Mucosa of descending colon (tissue), 3 donors: ENCODE measurements around the gene FRG2B. TPM values are rescaled to one million over a fixed set of nuclear protein-coding genes. Genes with fewer than 3 reads are reported as not detected.
"Not testable (repeated sequence)": the region's sequence is repeated elsewhere in the genome, so short reads cannot be mapped to it uniquely, and the experiment has no call there.

ENCODE experiments used
- ATAC-seq: fragments of 200-7000 bp; cut with Tn5 transposase; one replicate; pipeline ENCODE4 v1.9.1; 2020; ENCODE audit warnings: mild to moderate bottlenecking, moderate library complexity
- DNase-seq, 3 donors: peaks; one replicate each; pipeline ENCODE4 v3.0.0-alpha.2; 2020
- H3K36me3 ChIP-seq: fragments of 200-600 bp; one replicate; pipeline ENCODE4 v1.8.0; 2021; ENCODE audit warnings: low read depth, mild to moderate bottlenecking
- H3K4me1 ChIP-seq: fragments of 200-600 bp; one replicate; pipeline ENCODE4 v1.8.0; 2021; ENCODE audit warnings: low read depth, mild to moderate bottlenecking
- H3K4me3 ChIP-seq: fragments of 200-600 bp; one replicate; pipeline ENCODE4 v1.8.0; 2021; ENCODE audit warnings: mild to moderate bottlenecking
- H3K9me3 ChIP-seq: fragments of 200-600 bp; one replicate; pipeline ENCODE4 v1.8.0; 2021; ENCODE audit warnings: mild to moderate bottlenecking
- CTCF ChIP-seq: fragments of 200-600 bp; IDR thresholded peaks from one replicate; pipeline ENCODE4 v1.8.0; 2022; ENCODE audit warnings: antibody characterized with exemption, mild to moderate bottlenecking
- intact Hi-C, 2 donors: fragments of 100-400 bp; cut with DNase I in 1 of 2; cut with micrococcal nuclease in 1 of 2; formaldehyde crosslinking; loops; one replicate each; pipeline versions ENCODE4 v1.11.0 to v1.11.1; 2022; cut with DNase I, micrococcal nuclease
- total RNA-seq, 3 donors: library from RNA; stranded (reverse); fragmentation: NEBNext Ultra II Directional in 2 of 3; extraction: Animal tissue kit (Norgen Biotek cat#: 25700) in 2 of 3; gene quantifications; one replicate each; pipeline versions ENCODE4 v1.2.1 to v1.2.4, GENCODE V29; 2021 to 2023
- donor health status: DM: no; HTN: no; CAD: no; lungs with moderate emphysema.
- donor health status: DM: no; HTN: no; CAD: no.
- donor health status: DM: no; HTN: yes; CAD: no.

FRG2B gene
- total RNA-seq, 3 donors from 2014 or later: not detected

DNA sequence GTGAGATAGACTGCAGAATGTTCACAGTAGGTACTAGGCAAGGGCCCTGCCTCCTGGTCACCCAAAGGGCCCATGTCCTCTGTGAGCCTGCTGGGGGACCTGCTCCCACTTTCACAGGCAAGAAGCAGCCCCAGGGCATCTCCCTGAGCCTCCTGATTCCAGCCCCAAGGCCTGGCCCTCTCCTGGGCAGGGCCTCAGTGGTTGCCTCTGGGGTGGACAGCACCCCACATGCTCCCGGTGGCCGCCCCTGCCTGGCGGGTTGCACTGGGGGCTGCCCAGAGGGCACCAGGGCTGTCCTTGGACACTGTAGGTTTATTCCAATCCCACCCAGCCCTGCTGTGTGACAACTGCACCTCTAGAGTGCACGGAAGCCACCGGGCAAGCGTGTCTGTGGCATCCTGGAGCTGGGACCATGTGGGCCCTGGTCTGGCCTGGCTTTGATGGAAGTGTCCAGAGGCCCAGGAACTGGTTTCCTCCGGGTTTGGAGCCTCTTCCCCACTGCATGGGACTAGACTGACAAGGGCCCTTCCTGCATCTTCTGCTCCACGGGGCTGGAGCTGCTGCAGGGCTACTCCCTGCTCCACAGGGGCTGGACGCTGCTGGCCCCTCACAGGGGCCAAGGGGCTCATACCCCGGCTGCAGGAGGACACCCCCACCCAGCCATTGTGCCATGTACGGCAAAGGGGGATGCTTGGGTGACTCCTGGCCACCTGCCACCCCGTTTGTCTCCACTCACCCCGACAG lies 36.2 kb downstream of the FRG2B start:
- H3K4me3 ChIP-seq: no peak overlapping the region
- no peak for DNase-seq
- no peak for TF ChIP-seq CTCF
- no peaks in the 10 kb centered on the region for H3K4me1 ChIP-seq
- H3K36me3 ChIP-seq: no peaks in the 10 kb centered on the region
- intact Hi-C loops: no loop called here
- no peak for ATAC-seq
- no peaks in the 10 kb centered on the region for H3K9me3 ChIP-seq

GRCh38 chr10:133577037-133577436 lies 49.6 kb downstream of the FRG2B start:
- ATAC-seq: peak; percentile 21
- intact Hi-C loops: loop anchor here in 1 of 2 donors (10.0 kb wide), 1 partner anchor 152 kb away; the partner anchor contains the start of gene SPRN
- not testable (repeated sequence) for H3K36me3 ChIP-seq

More at GRCh38 chr10:133577037-133577436, 49.6 kb downstream of the FRG2B start:
- not testable (repeated sequence) for H3K9me3 ChIP-seq, DNase-seq, H3K4me3 ChIP-seq, H3K4me1 ChIP-seq

Other genes starting within 250 kb of the FRG2B start
- 1 to 10 TPM; 7.5 to 9.3 (median 8.3) TPM for gene PAOX, start 247.5 kb downstream of the FRG2B start, total RNA-seq
- gene MTG1, start 232.6 kb downstream of the FRG2B start, total RNA-seq: 10 to 100 TPM; 43.6 to 52.7 (median 45.6) TPM
- gene SPRN, start 202.2 kb downstream of the FRG2B start, total RNA-seq: under 1 TPM in 1 of 3 donors, not detected in 2; 0.25 TPM
- 1 to 10 TPM; 2.5 to 4.8 (median 3.7) TPM for gene SCART1, start 172.8 kb downstream of the FRG2B start, total RNA-seq
- 1 to 10 TPM in 1 of 3 donors, under 1 TPM in 2; 0.70 to 2.5 (median 0.90) TPM for gene CYP2E1, start 99.4 kb downstream of the FRG2B start, total RNA-seq
- gene SYCE1, start 61.2 kb downstream of the FRG2B start, total RNA-seq: under 1 TPM in 2 of 3 donors, not detected in 1; 0.20 to 0.51 TPM